ENCODE measurements around the gene CSAG2. TPM values are rescaled to one million over a fixed set of nuclear protein-coding genes. Genes with fewer than 3 reads are reported as not detected.
"Not testable (repeated sequence)": the region's sequence is repeated elsewhere in the genome, so short reads cannot be mapped to it uniquely, and the experiment has no call there.

CSAG2 gene, protein sequence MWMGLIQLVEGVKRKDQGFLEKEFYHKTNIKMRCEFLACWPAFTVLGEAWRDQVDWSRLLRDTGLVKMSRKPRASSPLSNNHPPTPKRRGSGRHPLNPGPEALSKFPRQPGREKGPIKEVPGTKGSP
- not detected for polyA plus RNA-seq (ENCODE audit: insufficient read length)

DNA sequence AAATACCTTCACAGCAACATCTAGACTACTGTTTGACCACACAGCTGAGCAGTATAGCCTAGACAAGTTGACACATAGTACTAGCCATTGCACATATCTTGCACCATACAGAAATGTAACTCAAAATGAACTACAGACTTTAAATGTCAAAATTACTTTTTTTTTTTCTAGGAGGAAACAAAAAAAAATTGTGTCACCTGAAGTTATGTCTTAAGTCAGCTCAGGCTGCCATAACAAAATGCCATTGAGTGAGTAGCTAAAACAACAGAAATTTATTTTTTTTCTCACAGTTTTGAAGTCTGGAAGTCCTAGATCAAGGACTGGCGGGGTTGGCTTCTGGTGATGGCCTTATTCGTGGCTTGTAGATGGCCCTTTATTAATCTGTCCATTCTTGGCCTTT, at the start of gene CSAG2:
Gene CSAG2 (minus strand): TSS at position 101 of the 400 bp plus-strand sequence. CDS start 161 bp downstream, outside the sequence.
- DNase-seq (ENCODE audit: low read depth), result not testable (repeated sequence)

DNA sequence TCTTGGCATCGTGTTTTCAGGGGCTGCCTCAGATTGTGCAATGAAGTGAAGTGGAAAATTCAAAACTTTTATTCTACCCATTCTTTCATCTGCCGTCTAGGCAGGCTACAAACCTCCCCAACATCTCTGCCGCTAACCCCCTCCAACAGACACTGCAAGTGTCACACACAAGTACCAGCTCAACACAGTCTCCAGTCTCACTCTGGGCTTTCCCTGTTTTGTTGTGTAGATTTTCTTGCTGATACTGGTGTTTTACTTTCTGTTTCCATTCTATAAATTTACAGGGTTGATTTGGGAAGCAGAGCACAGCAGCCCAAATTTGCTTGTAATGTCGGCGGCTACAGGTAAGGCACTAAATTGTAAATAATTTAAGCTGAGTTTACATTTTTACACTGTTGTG, 45.8 kb upstream of the CSAG2 start:
- not testable (repeated sequence) for DNase-seq (ENCODE audit: low read depth)

DNA sequence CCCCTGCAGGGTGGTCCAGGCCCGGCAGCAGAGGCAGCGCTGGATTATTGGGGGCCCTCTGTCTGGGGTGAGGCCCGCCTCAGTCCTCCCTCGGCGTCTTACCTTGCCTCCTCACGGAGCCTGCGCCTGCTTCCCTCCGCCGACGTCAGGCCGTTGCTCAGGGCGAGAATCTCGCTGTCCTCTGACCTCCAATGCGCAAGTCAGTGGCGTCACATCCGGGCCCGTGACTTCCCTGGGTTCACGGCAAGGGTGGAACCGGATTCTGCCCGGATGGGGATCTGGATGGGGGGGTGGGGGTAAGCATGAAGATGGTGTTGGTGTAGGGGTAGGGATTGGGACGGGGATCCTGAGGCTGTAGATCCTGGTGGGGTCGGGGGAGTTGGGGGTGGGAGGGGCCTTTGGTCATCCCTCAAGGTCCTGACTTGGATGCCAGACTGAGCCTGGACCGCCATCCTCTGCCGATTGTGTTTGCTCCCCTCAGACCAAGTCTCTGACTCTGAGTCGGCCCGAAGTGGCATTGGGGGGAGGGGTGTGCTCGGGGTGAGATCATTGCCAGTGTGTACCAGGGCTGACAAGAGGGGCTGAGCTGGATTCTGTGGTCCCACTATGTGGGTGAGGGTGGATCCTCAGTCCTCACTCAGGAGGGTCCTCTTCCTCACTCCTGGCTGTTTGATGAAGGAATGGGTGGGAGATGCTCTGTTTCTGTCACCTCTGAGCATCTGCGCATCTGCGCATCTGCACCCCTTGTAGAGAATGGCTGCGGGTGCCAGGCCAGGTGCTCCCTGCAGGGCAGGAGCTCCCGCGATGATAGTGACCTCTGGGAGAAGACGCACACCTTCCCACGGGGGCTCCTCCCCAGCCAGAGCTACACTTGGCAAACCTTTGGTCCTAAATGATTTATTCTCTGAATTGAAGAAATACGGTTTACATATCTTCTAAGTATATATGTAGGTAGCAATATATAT, 44.9 kb upstream of the CSAG2 start, which contains the start of gene MAGEA2:
Gene MAGEA2 (minus strand): TSS at position 157 of the 965 bp plus-strand sequence. CDS start 2,479 bp downstream, outside the sequence.
- DNase-seq (ENCODE audit: low read depth), result not testable (repeated sequence)

DNA sequence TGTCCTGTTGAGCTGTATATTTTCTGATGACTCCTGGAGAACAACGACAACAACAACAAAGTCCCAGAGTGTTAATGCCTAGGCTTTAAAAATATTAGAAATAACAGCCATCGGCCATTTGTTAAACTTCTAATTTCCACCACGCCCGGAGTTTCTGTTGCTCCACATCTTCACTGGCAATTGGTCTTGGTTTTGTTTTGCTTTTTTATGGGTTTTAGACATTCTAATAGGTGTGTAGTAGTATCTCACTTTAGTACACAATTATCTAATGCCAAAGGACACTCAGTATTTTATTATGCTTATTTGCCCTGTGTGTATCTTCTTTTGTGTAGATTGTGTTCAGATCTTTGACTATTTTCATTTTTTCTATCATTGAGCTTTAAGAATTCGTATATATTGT, 29.5 kb upstream of the CSAG2 start:
- DNase-seq (ENCODE audit: low read depth), result no peak

DNA sequence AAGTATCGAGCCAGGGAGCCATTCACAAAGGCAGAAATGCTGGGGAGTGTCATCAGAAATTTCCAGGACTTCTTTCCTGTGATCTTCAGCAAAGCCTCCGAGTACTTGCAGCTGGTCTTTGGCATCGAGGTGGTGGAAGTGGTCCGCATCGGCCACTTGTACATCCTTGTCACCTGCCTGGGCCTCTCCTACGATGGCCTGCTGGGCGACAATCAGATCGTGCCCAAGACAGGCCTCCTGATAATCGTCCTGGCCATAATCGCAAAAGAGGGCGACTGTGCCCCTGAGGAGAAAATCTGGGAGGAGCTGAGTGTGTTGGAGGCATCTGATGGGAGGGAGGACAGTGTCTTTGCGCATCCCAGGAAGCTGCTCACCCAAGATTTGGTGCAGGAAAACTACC, 27.5 kb upstream of the CSAG2 start:
- not testable (repeated sequence) for DNase-seq (ENCODE audit: low read depth)

DNA sequence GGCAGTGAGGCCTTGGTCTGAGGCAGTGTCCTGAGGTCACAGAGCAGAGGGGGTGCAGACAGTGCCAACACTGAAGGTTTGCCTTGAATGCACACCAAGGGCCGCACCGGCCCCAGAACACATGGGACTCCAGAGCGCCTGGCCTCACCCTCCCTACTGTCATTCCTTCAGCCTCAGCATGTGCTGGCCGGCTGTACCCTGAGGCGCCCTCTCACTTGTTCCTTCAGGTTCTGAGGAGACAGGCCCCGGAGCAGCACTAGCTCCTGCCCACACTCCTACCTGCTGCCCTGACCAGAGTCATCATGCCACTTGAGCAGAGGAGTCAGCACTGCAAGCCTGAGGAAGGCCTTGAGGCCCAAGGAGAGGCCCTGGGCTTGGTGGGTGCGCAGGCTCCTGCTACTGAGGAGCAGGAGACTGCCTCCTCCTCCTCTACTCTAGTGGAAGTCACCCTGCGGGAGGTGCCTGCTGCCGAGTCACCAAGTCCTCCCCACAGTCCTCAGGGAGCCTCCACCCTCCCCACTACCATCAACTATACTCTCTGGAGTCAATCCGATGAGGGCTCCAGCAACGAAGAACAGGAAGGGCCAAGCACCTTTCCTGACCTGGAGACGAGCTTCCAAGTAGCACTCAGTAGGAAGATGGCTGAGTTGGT, 26.9 kb upstream of the CSAG2 start:
- no peak for DNase-seq (ENCODE audit: low read depth)

DNA sequence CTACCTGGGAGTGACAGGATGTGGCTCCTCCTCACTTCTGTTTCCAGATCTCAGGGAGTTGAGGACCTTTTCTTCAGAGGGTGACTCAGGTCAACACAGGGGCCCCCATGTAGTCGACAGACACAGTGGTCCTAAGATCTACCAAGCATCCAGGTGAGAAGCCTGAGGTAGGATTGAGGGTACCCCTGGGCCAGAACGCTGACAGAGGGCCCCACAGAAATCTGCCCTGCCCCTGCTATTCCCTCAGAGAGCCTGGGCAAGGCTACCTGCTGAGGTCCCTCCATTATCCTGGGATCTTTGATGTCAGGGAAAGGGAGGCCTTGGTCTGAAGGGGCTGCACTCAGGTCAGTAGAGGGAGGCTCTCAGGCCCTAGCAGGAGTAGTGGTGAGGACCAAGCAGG, 26.0 kb upstream of the CSAG2 start:
- DNase-seq (ENCODE audit: low read depth), result no peak

DNA sequence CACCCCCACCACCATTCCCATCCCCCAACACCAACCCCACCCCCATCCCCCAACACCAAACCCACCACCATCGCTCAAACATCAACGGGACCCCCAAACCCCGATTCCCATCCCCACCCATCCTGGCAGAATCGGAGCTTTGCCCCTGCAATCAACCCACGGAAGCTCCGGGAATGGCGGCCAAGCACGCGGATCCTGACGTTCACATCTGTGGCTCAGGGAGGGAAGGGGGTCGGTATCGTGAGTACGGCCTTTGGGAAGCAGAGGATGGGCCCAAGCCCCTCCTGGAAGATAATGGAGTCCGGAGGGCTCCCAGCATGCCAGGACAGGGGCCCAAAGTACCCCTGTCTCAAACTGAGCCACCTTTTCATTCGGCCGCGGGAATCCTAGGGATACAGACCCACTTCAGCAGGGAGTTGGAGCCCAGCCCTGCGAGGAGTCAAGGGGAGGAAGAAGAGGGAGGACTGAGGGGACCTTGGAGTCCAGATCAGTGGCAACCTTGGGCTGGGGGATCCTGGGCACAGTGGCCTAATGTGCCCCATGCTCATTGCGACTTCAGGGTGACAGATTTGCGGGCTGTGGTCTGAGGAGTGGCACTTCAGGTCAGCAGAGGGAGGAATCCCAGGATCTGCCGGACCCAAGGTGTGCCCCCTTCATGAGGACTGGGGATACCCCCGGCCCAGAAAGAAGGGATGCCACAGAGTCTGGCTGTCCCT, 25.2 kb upstream of the CSAG2 start:
- DNase-seq (ENCODE audit: low read depth), result not testable (repeated sequence)

DNA sequence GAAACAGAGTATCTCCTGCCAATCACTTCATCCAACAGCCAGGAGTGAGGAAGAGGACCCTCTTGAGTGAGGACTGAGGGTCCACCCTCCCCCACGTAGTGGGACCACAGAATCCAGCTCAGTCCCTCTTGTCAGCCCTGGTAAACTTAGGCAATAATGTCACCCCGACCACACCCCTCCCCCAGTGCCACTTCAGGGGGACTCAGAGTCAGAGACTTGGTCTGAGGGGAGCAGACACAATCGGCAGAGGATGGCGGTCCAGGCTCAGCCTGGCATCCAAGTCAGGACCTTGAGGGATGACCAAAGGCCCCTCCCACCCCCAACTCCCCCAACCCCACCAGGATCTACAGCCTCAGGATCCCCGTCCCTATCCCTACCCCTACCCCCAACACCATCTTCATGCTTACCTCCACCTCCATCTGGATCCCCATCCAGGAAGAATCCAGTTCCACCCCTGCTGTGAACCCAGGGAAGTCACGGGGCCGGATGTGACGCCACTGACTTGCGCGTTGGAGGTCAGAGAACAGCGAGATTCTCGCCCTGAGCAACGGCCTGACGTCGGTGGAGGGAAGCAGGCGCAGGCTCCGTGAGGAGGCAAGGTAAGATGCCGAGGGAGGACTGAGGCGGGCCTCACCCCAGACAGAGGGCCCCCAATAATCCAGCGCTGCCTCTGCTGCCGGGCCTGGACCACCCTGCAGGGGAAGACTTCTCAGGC, 24.3 kb upstream of the CSAG2 start, which contains the start of the genes CSAG1 and MAGEA12:
Gene CSAG1 (minus strand): TSS at position 461 of the 715 bp plus-strand sequence. CDS start 1,261 bp downstream, outside the sequence.
Gene MAGEA12 (plus strand): TSS at position 497 of the 715 bp plus-strand sequence. CDS start 2,405 bp downstream, outside the sequence.
- no peak for DNase-seq (ENCODE audit: low read depth)

DNA sequence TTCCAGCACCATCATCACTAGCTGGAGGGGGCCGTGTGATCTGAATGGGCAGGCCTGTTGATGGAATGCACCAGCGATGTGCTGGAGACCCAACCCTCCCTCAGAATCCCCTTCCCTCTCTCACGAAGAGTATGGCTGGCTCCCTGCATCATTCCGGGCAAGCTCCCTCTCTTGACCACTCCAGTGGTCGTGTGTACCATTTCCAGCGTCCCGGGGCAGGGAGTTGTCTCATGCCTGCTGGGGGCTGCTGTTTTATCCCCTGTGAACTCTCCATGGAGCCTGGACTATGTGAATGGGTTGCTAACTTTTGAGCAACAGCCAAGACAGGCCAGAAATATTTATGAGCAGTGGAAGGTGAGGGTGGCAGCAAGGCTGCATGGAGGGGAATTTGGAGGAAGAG, 16.3 kb upstream of the CSAG2 start:
- no peak for DNase-seq (ENCODE audit: low read depth)

DNA sequence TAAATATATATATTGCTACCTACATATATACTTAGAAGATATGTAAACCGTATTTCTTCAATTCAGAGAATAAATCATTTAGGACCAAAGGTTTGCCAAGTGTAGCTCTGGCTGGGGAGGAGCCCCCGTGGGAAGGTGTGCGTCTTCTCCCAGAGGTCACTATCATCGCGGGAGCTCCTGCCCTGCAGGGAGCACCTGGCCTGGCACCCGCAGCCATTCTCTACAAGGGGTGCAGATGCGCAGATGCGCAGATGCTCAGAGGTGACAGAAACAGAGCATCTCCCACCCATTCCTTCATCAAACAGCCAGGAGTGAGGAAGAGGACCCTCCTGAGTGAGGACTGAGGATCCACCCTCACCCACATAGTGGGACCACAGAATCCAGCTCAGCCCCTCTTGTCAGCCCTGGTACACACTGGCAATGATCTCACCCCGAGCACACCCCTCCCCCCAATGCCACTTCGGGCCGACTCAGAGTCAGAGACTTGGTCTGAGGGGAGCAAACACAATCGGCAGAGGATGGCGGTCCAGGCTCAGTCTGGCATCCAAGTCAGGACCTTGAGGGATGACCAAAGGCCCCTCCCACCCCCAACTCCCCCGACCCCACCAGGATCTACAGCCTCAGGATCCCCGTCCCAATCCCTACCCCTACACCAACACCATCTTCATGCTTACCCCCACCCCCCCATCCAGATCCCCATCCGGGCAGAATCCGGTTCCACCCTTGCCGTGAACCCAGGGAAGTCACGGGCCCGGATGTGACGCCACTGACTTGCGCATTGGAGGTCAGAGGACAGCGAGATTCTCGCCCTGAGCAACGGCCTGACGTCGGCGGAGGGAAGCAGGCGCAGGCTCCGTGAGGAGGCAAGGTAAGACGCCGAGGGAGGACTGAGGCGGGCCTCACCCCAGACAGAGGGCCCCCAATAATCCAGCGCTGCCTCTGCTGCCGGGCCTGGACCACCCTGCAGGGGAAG, 5.0 kb upstream of the CSAG2 start, which contains the start of gene MAGEA2B:
Gene MAGEA2B (plus strand): TSS at position 814 of the 973 bp plus-strand sequence. CDS start 2,479 bp downstream, outside the sequence.
- DNase-seq (ENCODE audit: low read depth), result not testable (repeated sequence)

DNA sequence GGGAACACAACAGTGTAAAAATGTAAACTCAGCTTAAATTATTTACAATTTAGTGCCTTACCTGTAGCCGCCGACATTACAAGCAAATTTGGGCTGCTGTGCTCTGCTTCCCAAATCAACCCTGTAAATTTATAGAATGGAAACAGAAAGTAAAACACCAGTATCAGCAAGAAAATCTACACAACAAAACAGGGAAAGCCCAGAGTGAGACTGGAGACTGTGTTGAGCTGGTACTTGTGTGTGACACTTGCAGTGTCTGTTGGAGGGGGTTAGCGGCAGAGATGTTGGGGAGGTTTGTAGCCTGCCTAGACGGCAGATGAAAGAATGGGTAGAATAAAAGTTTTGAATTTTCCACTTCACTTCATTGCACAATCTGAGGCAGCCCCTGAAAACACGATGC, 4.1 kb upstream of the CSAG2 start:
- not testable (repeated sequence) for DNase-seq (ENCODE audit: low read depth)

DNA sequence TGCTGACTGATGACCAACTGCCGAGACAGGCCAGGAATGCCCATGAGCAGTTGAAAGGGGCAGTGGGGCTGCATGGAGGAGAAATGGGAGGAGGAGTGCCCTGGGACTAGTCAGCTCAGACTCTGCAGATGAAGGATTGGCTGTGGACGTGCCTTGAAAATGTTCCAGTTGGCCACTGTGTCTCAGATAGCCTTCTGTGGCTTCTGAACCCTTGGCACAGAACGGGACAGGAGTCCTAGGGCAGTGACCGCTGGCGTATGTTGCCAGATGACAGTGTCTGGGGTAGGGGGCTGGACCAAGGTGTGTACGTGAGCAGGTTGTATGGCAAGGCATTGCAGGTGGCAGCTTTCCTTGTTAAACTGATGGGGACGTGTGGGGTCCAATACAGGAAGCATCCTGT, 2.6 kb downstream of the CSAG2 start:
- DNase-seq (ENCODE audit: low read depth), result not testable (repeated sequence)

DNA sequence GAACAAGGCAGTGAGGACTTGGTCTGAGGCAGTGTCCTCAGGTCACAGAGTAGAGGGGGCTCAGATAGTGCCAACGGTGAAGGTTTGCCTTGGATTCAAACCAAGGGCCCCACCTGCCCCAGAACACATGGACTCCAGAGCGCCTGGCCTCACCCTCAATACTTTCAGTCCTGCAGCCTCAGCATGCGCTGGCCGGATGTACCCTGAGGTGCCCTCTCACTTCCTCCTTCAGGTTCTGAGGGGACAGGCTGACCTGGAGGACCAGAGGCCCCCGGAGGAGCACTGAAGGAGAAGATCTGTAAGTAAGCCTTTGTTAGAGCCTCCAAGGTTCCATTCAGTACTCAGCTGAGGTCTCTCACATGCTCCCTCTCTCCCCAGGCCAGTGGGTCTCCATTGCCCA, 8.7 kb downstream of the CSAG2 start:
- not testable (repeated sequence) for DNase-seq (ENCODE audit: low read depth)

DNA sequence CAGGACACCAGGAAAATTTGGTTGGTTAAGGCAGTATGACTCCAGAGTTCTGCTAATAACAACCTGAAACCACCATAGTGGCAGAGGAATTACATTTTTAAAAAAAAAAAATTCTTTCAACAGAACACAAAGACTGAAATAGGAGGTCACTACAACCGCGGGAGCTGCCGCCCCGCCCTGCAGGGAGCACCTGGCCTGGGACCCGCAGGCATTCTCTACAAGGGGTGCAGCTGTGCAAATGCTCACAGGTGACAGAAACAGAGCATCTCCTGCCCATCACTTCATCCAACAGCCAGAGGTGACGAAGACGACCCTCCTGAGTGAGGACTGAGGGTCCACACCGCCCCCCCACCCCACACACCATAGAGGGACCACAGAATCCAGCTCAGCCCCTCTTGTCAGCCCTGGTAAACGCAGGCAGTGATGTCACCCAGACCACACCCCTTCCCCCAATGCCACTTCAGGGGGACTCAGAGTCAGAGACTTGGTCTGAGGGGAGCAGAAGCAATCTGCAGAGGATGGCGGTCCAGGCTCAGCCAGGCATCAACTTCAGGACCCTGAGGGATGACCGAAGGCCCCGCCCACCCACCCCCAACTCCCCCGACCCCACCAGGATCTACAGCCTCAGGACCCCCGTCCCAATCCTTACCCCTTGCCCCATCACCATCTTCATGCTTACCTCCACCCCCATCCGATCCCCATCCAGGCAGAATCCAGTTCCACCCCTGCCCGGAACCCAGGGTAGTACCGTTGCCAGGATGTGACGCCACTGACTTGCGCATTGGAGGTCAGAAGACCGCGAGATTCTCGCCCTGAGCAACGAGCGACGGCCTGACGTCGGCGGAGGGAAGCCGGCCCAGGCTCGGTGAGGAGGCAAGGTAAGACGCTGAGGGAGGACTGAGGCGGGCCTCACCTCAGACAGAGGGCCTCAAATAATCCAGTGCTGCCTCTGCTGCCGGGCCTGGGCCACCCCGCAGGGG, 10.8 kb downstream of the CSAG2 start, which contains the start of gene MAGEA3:
Gene MAGEA3 (plus strand): TSS at position 843 of the 980 bp plus-strand sequence. CDS start 2,039 bp downstream, outside the sequence.
- not testable (repeated sequence) for DNase-seq (ENCODE audit: low read depth)

DNA sequence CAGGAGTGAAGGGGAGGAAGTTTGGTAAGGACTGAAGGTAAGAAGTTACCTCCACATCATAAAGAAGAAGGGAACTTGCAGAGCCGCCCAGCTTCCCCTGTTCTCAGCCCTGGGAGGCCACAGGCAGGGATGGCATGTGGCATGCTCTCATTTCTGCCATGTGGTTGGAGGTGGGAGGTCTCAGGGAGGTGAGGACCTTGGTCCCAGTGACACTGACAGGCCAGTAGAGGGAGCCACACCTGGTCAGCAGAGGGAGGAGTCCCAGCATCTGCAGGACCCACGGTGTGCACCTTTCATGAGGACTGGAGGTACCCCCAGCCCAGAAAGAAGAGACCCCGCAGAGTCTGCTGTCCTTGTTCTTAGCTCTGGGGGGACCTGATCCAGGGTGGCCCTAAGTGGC, 28.1 kb downstream of the CSAG2 start:
- DNase-seq (ENCODE audit: low read depth), result not testable (repeated sequence)

DNA sequence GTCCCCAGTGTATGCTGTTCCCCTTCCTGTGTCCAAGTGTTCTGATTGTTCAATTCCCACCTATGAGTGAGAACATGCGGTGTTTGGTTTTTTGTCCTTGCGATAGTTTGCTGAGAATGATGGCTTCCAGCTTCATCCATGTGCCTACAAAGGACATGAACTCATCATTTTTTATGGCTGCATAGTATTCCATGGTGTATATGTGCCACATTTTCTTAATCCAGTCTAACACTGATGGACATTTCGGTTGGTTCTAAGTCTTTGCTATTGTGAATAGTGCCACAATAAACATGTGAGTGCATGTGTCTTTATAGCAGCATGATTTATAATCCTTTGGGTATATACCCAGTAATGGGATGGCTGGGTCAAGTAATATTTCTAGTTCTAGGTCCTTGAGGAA, 34.4 kb downstream of the CSAG2 start:
- not testable (repeated sequence) for DNase-seq (ENCODE audit: low read depth)

DNA sequence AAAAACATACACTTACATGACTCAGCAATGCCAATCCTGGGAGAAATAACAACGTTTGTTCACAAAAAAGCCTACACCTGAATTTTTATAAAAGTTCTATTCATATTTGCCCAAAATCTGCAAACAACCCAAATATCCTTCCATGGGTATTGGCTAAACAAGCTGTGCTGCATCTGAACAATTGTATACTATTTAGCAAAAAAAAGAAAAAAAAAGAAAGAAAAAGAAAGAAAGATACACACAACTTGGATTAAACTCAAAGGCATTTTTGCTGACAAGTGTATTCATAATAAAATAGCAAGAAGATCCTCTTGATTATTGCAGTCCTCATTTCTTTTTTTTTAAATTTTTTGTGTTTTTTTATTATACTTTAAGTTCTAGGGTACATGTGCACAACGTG, 34.9 kb downstream of the CSAG2 start:
- no peak for DNase-seq (ENCODE audit: low read depth)

Measured in forelimb muscle (tissue), 1 donor.